DLD1 (cell line): Measurements from ENCODE around the gene CACYBP.

ENCODE experiments used
- in situ Hi-C: cut with HindIII; loops from 2 replicates; pipeline ENCODE4 v1.10.0; 2017; ENCODE audit warnings: low sequenced_read_pairs

CACYBP gene, protein sequence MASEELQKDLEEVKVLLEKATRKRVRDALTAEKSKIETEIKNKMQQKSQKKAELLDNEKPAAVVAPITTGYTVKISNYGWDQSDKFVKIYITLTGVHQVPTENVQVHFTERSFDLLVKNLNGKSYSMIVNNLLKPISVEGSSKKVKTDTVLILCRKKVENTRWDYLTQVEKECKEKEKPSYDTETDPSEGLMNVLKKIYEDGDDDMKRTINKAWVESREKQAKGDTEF

GRCh38 chr1:174999936-175000696 is at the start of gene CACYBP:
Gene CACYBP, plus strand, starts transcription at chr1:174999947. Its CDS starts 234 bp downstream, at chr1:175000181.
- in situ Hi-C loops, result loop anchor here (25.0 kb wide), 1 partner anchor 238 kb away; no protein-coding TSS in a partner anchor

DNA sequence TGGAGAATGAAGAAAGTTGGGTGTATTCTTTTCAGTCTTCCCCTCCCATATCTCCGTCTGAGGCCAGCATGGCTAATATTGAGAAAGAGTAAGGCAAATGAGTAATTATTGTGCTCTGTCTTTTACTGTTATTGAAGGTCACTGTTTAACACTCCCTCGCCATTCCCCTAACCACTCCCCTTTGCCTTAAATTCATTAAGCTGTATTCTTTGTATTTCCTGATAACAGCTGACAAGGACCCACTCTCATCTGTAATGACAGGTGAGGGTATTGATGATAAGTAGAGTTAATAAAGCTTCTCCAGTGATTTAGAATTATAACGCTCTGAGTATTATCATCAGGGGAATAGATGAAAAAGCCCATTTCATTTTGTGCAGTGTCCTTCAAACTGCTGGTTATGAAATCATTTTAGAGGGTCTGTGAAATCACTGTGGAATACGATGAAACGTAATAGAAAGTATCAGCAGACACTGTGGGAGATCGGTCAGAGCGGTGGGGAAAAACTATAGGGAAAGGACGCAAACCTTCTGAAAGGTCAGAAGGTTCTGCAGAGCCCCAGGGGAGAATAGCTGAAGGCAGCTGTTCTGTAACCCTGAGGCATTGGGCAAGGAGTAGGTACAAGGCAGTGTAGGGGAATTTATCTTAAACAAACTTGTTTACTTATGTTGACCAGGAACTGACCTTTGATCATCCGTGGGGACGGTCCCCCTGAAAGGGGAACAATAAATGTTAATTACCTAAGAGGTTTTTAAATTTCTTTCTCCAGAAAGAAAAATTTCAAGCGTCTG is 46.3 kb upstream of the CACYBP start:
- in situ Hi-C loops, result no loop called here

DNA sequence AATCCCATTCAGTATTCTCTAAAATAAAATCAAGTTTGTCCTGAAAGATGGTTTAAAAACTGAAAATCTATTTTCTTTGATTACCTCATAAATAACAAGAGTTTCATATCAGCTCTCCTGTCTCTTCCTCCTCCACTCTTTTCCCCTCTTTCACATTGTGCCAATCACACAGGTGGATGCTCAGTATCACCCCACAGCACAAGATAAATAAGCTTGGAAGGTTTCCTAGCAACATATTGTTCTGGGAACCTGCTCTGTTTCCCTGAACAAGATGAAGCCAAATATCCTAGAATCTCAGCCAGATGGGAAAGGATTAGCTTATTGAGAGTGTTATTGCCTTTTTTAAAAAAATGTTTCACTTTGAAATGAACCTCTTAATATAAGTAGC is 45.7 kb upstream of the CACYBP start:
- in situ Hi-C loops, result no loop called here

DNA sequence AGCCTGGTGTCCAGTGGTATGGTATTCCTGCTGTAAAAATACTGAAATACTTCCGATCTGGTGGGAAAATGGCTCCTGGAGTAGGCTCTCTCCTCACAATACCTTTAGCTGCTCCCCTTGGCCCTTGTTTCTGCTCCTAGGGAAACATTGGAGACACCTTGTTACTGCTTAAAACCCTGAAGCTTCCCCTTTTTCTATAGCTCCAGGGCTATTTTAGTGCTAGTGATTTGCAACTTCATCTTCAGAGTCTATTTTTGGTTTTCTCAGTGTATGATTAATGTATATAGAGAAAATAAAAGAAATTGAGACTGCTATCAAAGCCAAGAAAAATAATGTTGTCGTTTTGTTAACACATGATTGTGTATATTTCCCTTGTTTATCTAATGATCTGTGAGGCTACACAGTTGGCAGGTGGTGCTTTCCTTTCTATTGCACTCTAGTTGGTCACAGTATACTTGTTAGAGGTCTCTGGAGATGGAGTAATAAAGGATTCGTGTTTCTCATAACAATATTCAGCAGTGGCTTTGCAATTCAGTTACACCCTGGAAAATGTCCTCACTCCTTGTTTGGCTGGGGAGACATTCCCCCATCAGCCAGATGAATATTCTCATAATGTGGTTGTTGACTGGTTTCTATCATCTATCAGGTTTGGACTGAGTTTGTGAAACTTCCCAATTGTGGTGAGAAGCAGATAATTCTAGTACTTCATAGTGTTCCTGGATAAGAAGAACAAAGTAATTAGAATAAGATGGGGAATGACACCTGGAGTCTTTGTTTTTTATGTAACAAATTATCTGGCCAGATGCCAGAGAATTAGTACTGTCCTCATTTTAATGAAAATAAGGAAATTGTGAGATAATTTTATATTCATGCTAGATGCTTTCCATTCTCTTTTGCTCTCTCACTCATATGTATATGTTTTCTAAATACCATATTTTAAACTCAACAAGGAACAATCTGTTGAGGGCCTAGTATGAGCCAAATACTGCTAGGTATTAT is 44.8 kb upstream of the CACYBP start:
- in situ Hi-C loops, result no loop called here

DNA sequence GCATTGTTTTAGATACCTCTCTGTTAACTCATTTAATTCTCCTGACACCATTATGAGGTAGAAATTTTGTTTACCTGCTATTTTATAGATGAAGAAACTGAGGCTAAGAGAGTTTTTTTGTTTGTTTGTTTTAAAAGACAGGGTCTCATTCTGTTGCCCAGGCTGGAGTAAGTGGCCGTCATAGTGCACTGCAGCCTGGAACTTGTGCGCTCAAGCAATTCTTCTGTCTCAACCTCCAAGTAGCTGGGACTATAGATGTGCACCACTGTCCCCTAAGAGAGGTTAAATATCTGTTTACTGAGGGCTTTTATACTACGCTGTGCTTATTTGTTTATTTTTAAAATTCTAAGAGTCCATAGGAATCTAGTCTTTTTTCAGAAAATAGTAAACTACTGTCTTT is 43.7 kb upstream of the CACYBP start:
- in situ Hi-C loops, result no loop called here

GRCh38 chr1:174956976-174957375 is 42.8 kb upstream of the CACYBP start:
- in situ Hi-C loops, result no loop called here

DNA sequence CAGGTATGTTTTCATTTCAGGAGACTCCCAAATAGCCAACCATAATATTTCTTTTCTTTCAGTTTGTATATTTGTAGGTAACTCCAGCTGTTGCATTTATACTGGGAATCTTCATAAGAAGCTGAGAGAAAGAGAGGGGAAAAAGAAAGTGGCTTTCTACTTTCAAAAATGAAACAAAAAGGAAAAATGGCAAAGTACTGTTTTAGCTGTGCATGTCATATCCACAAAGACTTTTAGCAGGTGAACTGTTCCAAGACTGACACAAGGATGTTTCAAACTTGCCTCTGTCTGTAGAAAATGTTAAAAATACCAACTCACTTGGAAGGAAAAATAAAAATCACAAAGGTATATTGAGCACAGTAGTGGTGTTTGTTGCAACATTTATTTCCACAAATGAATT is 41.9 kb upstream of the CACYBP start:
- in situ Hi-C loops, result no loop called here

DNA sequence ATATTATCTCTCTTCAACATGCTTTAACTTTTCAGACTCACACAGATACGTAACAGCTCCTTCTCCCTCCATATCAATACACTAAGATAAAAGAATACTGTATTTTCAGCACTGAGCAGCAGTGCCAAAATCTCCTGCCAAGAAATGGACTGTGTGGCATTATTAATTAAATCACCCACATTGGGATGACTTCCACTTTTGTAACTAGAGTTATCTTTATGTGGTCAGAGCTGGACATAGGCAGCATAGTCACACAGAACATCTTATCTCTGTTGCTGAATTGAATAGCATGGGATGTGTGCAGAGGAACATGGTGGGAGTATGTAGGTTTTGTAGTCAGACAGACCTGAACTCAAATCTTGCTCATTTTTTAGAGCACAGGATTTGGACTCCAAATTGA is 41.4 kb upstream of the CACYBP start:
- in situ Hi-C loops, result no loop called here

DNA sequence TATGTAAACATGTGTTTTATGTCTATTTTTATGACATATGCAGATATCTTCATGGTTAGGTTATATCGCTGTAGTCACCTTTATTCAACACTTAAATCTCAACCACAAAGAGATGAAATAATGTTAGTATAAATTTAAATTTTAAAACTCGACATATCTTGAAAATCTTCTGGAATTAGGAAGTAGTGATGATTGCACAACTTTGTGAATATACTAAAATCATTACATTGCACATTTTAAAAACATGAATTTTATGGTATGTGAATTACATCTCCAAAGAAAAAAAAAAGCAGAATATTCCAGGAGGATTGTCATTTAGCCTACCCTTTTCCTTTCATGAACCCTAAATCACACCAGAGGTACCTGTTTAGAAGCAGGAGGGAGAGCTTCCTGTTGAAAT is 39.4 kb upstream of the CACYBP start:
- in situ Hi-C loops, result no loop called here

- in situ Hi-C loops, result no loop called here
Observed at GRCh38 chr1:174963529-174964125, 36.1 kb upstream of the CACYBP start.

DNA sequence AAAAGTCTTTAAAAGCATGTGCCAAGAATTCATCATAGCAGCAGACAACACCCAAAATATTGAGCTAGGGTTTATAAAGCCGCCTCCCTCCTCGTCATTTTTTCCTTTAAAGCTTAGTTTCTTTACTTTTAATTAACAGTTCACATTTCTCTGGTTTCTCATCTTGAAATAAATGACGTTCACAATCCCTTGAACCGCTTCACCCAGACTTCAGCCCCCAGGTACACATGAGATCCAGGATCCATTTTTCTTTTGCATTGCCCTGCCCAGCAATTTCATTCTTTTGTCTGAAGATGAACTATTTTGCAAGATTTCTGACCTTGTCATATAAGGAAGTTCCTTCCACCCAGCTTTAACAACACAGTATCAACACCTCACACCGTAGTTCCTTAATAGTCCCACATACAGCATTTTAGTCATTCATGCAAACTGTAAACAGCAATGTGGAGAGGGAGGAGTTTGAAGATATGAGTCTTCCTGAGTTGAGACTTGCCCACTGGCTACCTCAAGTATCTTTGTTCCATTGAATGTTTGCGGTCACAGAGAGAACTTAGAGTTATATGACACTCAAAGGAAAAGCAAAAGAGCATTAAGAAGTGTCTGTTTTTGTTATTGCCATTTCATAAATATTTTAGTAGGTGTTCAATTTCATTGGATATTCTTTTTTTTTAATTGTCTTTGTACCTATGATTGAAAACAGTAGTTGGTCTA is 35.3 kb upstream of the CACYBP start:
- in situ Hi-C loops, result no loop called here

- in situ Hi-C loops, result no loop called here
Observed at GRCh38 chr1:174964972-174965361, 34.8 kb upstream of the CACYBP start.

DNA sequence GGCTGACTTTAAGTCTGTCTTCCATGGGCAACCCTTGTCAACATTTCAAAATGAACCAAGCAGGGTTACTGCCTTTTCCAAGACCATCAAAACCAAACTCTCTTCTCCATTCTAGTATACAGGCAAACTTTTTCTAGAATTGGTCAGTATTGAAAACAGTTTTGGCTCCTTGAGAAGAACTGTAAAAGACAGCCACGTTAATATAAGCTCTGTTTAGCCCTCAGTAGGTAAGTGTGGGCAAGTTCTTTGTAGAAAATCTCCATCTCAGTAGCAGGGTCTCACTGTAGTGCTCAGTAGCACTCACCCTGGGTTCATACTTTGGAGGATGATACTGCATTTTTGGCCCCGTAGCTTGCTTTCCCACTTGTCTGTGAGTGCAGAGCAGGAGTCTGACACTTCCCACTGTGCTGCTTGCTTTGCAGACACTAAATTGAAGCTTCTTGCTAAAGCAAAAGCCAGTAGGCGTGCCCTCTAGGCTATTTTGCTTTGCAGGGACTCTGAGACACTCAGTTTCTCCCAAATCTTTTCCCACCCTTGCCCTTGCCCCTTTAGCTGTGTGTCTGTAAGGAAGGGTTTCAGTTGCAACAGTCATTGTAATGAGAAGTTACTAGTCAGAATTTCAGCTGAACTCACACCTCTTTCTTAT is 34.3 kb upstream of the CACYBP start:
- in situ Hi-C loops, result no loop called here

- in situ Hi-C loops, result no loop called here
Observed at GRCh38 chr1:174966008-174966572, 33.7 kb upstream of the CACYBP start.

- in situ Hi-C loops, result no loop called here
Observed at GRCh38 chr1:174967845-174968705, 31.7 kb upstream of the CACYBP start.

DNA sequence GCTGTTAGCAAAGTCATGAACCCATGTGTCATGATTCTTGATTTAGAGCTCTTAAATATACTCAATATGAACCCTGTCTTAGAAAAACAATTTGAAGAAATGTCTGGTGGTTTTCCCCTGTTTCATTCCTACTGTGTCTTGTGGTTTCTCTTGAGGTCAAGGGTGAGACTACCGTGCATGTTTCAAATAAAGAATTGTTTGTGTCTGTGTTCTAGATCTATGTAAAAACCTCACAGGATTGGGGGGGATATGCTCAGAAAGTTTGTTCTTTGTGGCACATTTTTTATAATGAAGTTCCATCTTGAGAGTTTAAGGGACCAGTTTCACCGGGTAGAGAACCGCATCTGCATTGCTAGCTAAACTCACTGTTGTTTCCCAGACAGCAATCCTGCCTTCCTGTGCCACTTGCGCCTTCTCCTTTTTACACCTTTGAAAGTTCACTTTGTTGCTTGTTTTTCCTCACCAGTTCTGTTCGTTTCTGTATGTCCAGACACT is 30.9 kb upstream of the CACYBP start:
- in situ Hi-C loops, result no loop called here

DNA sequence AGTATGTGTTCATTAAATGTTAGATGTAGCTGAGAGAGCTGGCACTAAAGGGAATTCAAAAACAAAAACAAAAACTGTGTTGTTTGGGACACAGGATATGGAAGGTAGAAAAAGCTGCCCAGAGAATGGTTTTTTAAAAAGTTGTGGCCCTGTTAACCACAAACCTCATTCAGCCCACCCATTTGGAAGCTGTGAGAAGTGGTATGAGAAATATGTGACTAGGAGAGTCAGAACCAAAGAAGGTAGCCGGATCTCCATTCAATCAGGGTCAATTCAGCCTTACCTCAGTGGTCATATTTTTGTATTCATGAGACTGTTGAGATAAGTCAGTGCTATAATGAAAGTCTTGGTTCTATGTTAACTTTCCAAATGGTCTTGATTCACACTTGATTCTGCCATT is 29.8 kb upstream of the CACYBP start:
- in situ Hi-C loops, result no loop called here

DNA sequence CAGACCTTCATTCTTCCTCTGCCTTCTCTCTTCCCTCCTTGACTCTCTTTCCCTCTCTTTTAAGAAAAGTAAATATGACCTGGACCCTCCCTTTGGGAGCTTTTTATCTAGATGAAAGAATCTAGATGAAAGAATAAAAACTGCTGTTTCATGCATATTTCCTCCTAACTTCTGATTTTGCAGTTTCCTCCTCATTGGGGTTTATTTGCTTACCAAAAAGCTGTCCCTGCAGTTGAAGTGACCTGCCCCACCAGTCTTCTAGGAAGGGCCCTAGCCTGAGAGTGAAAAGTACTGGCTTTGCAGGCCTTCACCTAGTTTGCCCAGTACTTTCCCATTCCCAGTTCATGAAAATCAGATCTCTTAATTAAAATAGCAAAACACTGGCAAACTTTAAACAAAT is 28.3 kb upstream of the CACYBP start:
- in situ Hi-C loops, result no loop called here
